MM.1S (cell line): Measurements from ENCODE around the gene TMPRSS11F.

Experiments used
- DNase-seq: peaks from one replicate; pipeline ENCODE4 v3.0.0-alpha.2; 2015
- H2AFZ ChIP-seq: fragments of 300-600 bp; sonication (generic); 2 replicates; pipeline ENCODE4 v1.6.0; 2016; ENCODE audit warnings: antibody characterized with exemption, low read length
- H3F3A ChIP-seq: fragments of 300-600 bp; sonication (generic); 2 replicates; pipeline ENCODE4 v1.6.1; 2016; ENCODE audit warnings: mild to moderate bottlenecking, antibody characterized with exemption, low read length, moderate library complexity, mixed read lengths; ENCODE audit not compliant: insufficient read depth
- H3K27ac ChIP-seq: fragments of 300-600 bp; sonication (generic); 2 replicates; pipeline ENCODE4 v1.5.1; 2016; ENCODE audit warnings: mild to moderate bottlenecking, low read length
- H3K27me3 ChIP-seq: fragments of 300-600 bp; sonication (generic); replicated peaks from 2 replicates; pipeline ENCODE4 v1.6.0; 2016; ENCODE audit warnings: low read length; ENCODE audit not compliant: insufficient read depth
- H3K36me3 ChIP-seq: fragments of 300-600 bp; sonication (generic); replicated peaks from 2 replicates; pipeline ENCODE4 v1.6.1; 2016; ENCODE audit warnings: mild to moderate bottlenecking, low read length, mixed read lengths; ENCODE audit not compliant: insufficient read depth
- H3K4me1 ChIP-seq: fragments of 300-600 bp; sonication (generic); 2 replicates; pipeline ENCODE4 v1.6.1; 2016; ENCODE audit warnings: low read length, mixed read lengths
- H3K4me2 ChIP-seq: fragments of 300-600 bp; sonication (generic); 2 replicates; pipeline ENCODE4 v1.6.0; 2016; ENCODE audit warnings: low read depth, low read length
- H3K4me3 ChIP-seq: fragments of 300-600 bp; sonication (generic); 2 replicates; pipeline ENCODE4 v1.5.1; 2016; ENCODE audit warnings: low read length, mixed read lengths
- H3K79me2 ChIP-seq: fragments of 300-600 bp; sonication (generic); 2 replicates; pipeline ENCODE4 v1.6.1; 2016; ENCODE audit warnings: mixed run types, low read length, mixed read lengths
- H3K9ac ChIP-seq: fragments of 300-600 bp; sonication (generic); 2 replicates; pipeline ENCODE4 v1.6.1; 2016; ENCODE audit warnings: low read length, mixed read lengths
- H3K9me2 ChIP-seq: fragments of 300-600 bp; sonication (generic); replicated peaks from 2 replicates; pipeline ENCODE4 v1.6.1; 2016; ENCODE audit warnings: mild to moderate bottlenecking, low read length, mixed read lengths; ENCODE audit not compliant: insufficient read depth
- H3K9me3 ChIP-seq: fragments of 300-600 bp; sonication (generic); replicated peaks from 2 replicates; pipeline ENCODE4 v1.6.1; 2016; ENCODE audit warnings: mild to moderate bottlenecking, low read length, mixed read lengths; ENCODE audit not compliant: insufficient read depth
- H4K20me1 ChIP-seq: fragments of 300-600 bp; sonication (generic); 2 replicates; pipeline ENCODE4 v1.6.1; 2016; ENCODE audit warnings: mild to moderate bottlenecking, low read length, moderate library complexity, mixed read lengths; ENCODE audit not compliant: insufficient read depth
- CTCF ChIP-seq: fragments of 300-600 bp; sonication (generic); IDR thresholded peaks from 2 replicates; pipeline ENCODE4 v1.5.1; 2016; ENCODE audit warnings: antibody characterized with exemption, low read length, mixed read lengths
- EZH2 ChIP-seq: fragments of 300-600 bp; sonication (generic); optimal IDR thresholded peaks from 2 replicates; pipeline ENCODE3; 2017; ENCODE audit warnings: low read depth, mild to moderate bottlenecking, antibody characterized with exemption, low read length, mixed read lengths
- EZH2phosphoT487 ChIP-seq: fragments of 300-600 bp; sonication (generic); IDR thresholded peaks from 2 replicates; pipeline ENCODE4 v1.6.1; 2018; ENCODE audit warnings: antibody characterized with exemption, low read length

The TMPRSS11F gene

GRCh38 chr4:68124262-68124661, 5.4 kb downstream of the TMPRSS11F start:
- no peaks in the 10 kb centered on the region for H3K27me3 ChIP-seq
- H3K4me3 ChIP-seq: no peak overlapping the region
- H3K9ac ChIP-seq: no peak overlapping the region
- H3K79me2 ChIP-seq: no peaks in the 10 kb centered on the region
- no peak for TF ChIP-seq CTCF
- TF ChIP-seq EZH2: no peak
- no peak for TF ChIP-seq EZH2phosphoT487
- no peak for DNase-seq
- H3K36me3 ChIP-seq: no peaks in the 10 kb centered on the region
- no peaks in the 10 kb centered on the region for H4K20me1 ChIP-seq
- no peaks in the 10 kb centered on the region for H3F3A ChIP-seq
- no peaks in the 10 kb centered on the region for H3K9me3 ChIP-seq
- H3K4me1 ChIP-seq: no peaks in the 10 kb centered on the region
- no peak overlapping the region for H3K4me2 ChIP-seq
- H3K9me2 ChIP-seq: no peaks in the 10 kb centered on the region
- no peak overlapping the region for H3K27ac ChIP-seq
- H2AFZ ChIP-seq: no peak overlapping the region

- no peak overlapping the region for H3K4me2 ChIP-seq
- no peak for TF ChIP-seq CTCF
- TF ChIP-seq EZH2phosphoT487: no peak
- TF ChIP-seq EZH2: no peak
Observed at GRCh38 chr4:68123525-68123924, 6.1 kb downstream of the TMPRSS11F start.

GRCh38 chr4:68119921-68120320, 9.7 kb downstream of the TMPRSS11F start:
- Histone ChIP-seq H3K4me3 (no peak overlapping the region), H3K9me3 (no peaks in the 10 kb centered on the region), H3K4me1 (no peaks in the 10 kb centered on the region), H3K9me2 (no peaks in the 10 kb centered on the region), H2AFZ (no peak overlapping the region), H3K27ac (no peak overlapping the region), H3K36me3 (no peaks in the 10 kb centered on the region), H3F3A (no peaks in the 10 kb centered on the region), H3K4me2 (no peak overlapping the region), H3K27me3 (no peaks in the 10 kb centered on the region), H3K9ac (no peak overlapping the region), H3K79me2 (no peaks in the 10 kb centered on the region), H4K20me1 (no peaks in the 10 kb centered on the region)
- no peak for DNase-seq
- TF ChIP-seq EZH2: no peak
- TF ChIP-seq CTCF: no peak
- no peak for TF ChIP-seq EZH2phosphoT487

More at GRCh38 chr4:68123525-68123924, 6.1 kb downstream of the TMPRSS11F start:
- Histone ChIP-seq H3K9me2 (no peaks in the 10 kb centered on the region), H3K4me1 (no peaks in the 10 kb centered on the region), H3K27ac (no peak overlapping the region), H3K9me3 (no peaks in the 10 kb centered on the region), H3K4me3 (no peak overlapping the region), H3K36me3 (no peaks in the 10 kb centered on the region), H2AFZ (no peak overlapping the region), H3K27me3 (no peaks in the 10 kb centered on the region), H3F3A (no peaks in the 10 kb centered on the region), H3K9ac (no peak overlapping the region), H3K79me2 (no peaks in the 10 kb centered on the region), H4K20me1 (no peaks in the 10 kb centered on the region)
- no peak for DNase-seq
